GM06990 (cell line): ENCODE measurements around the gene GRIK2.
"Not testable (repeated sequence)": the region's sequence is repeated elsewhere in the genome, so short reads cannot be mapped to it uniquely, and the experiment has no call there.

Experiments used
- DNase-seq: peaks from one replicate; pipeline ENCODE4 v3.0.0-alpha.2; 2011; ENCODE audit not compliant: insufficient read length; ENCODE audit errors: extremely low read depth
- H3K27me3 ChIP-seq: replicated peaks from 2 replicates; pipeline ENCODE4 v1.6.0; 2011; ENCODE audit warnings: low read length; ENCODE audit not compliant: control insufficient read depth, insufficient read depth
- H3K36me3 ChIP-seq: 2 replicates; pipeline ENCODE4 v1.5.1; 2011; ENCODE audit warnings: low read length; ENCODE audit not compliant: control insufficient read depth, insufficient read depth
- H3K4me3 ChIP-seq: replicated peaks from 2 replicates; pipeline ENCODE4 v1.5.1; 2011; ENCODE audit warnings: low read depth, mild to moderate bottlenecking, control low read depth, low read length
- CTCF ChIP-seq: IDR thresholded peaks from 2 replicates; pipeline ENCODE4 v1.5.1; 2011; ENCODE audit warnings: low read length, control low read depth, mild to moderate bottlenecking, inconsistent platforms; ENCODE audit not compliant: insufficient read depth, poor library complexity, severe bottlenecking

The GRIK2 gene

DNA sequence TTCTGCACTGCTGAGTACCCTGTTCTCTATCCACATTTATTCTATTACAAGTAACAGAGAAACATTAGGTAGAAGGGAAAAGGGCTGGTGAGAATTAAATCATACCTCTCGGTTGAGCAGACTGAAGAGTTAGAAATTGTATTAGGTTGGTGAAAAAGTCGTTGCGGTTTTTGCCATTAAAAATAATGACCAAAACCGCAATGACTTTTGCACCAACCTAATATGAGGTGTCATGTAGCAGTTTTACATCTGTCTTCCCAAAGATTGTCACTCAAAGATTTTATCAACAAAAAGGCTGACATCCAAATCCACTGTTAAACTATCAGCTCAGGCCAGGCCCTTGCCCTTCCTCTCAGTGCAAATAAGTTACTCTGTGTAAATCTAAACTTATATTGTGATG, 28.3 kb upstream of the GRIK2 start:
- Histone ChIP-seq H3K27me3 (no peaks in the 10 kb centered on the region), H3K36me3 (no peaks in the 10 kb centered on the region), H3K4me3 (no peak overlapping the region)
- DNase-seq = no peak
- no peak for TF ChIP-seq CTCF

GRCh38 chr6:101379926-101380325, 13.6 kb upstream of the GRIK2 start:
- no peak overlapping the region for H3K4me3 ChIP-seq
- TF ChIP-seq CTCF = no peak
- no peaks in the 10 kb centered on the region for H3K27me3 ChIP-seq
- no peaks in the 10 kb centered on the region for H3K36me3 ChIP-seq
- no peak for DNase-seq

DNA sequence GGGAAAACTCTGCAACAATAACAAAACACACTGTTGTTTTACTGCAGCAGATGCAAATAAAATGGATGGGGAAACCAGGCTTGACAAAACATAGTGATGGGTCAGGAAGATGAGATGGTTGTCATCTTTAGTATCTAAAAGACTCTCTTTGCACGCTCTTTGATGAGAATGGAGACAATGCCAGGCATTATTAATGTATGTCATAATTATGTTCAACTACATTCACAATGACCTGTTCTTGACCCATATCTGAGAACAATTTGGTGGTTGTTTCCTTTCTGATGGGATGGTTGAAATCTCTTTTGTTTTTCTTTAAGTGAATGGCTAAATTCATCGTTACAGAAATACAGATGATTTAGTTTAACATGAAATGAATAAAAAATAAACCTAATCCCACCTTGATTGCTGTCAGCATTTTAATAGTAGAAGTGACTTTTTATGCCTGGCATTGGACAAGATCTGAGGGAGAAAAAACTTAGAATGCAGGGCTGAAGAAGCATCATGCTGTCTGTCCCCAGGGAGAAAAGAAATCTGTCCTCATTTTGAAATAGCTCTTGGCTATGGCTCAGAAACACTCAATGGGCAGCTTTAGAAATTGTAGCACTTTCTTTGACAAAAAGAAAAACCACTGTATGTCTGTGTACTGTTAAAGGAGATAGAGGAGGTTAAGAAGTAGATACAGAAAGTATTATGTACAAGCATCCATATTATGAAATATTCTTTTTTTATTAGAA, 12.4 kb upstream of the GRIK2 start:
- DNase-seq = no peak
- no peak overlapping the region for H3K4me3 ChIP-seq
- H3K27me3 ChIP-seq = no peaks in the 10 kb centered on the region
- H3K36me3 ChIP-seq = no peaks in the 10 kb centered on the region
- TF ChIP-seq CTCF = no peak

DNA sequence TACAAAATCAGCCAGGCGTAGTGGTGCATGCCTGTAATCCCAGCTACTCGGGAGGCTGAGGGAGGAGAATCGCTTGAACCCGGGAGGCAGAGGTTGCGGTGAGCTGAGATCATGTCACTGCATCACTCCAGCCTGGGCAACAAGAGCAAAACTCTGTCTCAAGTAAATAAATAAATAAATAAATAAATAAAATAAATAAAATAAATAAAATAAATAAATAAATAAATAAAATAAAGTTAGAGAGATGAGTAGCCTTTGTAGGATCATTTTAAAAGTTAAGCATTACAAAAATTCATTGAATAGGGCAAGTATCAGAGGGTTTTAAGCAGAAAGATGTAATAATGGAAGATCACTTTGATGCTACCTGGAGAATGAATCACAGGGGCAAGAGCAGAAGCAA, 9.8 kb upstream of the GRIK2 start:
- not testable (repeated sequence) for H3K27me3 ChIP-seq, H3K36me3 ChIP-seq, H3K4me3 ChIP-seq, DNase-seq

DNA sequence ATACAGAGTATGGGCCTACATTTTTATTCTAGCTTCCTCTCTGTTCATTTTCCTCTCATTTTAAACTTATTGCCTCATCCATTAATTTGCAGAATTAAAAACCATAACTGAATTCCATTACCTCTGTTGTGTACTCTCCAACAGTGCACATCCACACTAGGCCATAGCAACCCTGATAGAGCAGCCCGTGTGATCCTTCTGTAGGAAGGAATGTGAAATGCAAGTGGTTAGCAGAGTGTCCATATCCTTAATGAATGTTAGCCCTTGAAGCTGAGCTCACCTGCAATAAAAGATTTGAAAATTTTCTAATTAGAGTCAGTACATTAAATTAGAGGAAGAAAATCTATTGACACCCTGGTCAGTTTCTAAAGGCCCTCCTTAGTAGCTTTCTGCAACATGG, 6.5 kb upstream of the GRIK2 start:
- TF ChIP-seq CTCF = no peak
- Histone ChIP-seq H3K4me3 (no peak overlapping the region), H3K36me3 (no peaks in the 10 kb centered on the region), H3K27me3 (no peaks in the 10 kb centered on the region)
- DNase-seq = no peak

GRCh38 chr6:101391772-101392585, 1.5 kb upstream of the GRIK2 start:
- no peak for TF ChIP-seq CTCF
- Histone ChIP-seq H3K27me3 (peaks cover 2% of the 10 kb centered on the region; the same call in 1 of the 2 replicates), H3K36me3 (no peaks in the 10 kb centered on the region), H3K4me3 (no peak overlapping the region)
- no peak for DNase-seq
